HepG2 (cell line): ENCODE data around the gene GLB1L3. TPM values are rescaled to one million over a fixed set of nuclear protein-coding genes. Genes with fewer than 3 reads are reported as not detected.

Experiments used
- ATRX ChIP-seq: sonication (generic); formaldehyde crosslinking; IDR thresholded peaks from 2 replicates; pipeline ENCODE4 v1.4.0; 2020; ENCODE audit warnings: missing genetic modification reagents, borderline replicate concordance
- ETV6 ChIP-seq: sonication (generic); formaldehyde crosslinking; conservative IDR thresholded peaks from 2 replicates; pipeline ENCODE4 v1.4.0; 2020; ENCODE audit warnings: missing genetic modification reagents
- NR2F2 ChIP-seq: IDR thresholded peaks from 2 replicates; pipeline ENCODE4 v1.6.1; 2012; ENCODE audit warnings: low read depth, inconsistent platforms, borderline replicate concordance
- SMC3 ChIP-seq: IDR thresholded peaks from 2 replicates; pipeline ENCODE4 v1.6.1; 2011; ENCODE audit warnings: low read length, improper control_type of control experiment
- TEF ChIP-seq: sonication (generic); formaldehyde crosslinking; IDR thresholded peaks from 2 replicates; pipeline ENCODE4 v1.5.0; 2020; ENCODE audit warnings: missing genetic modification reagents
- THRA ChIP-seq: sonication (generic); formaldehyde crosslinking; IDR thresholded peaks from 2 replicates; pipeline ENCODE4 v1.4.0; 2020; ENCODE audit warnings: missing genetic modification reagents, borderline replicate concordance
- ZNF180 ChIP-seq: sonication (generic); formaldehyde crosslinking; IDR thresholded peaks from 2 replicates; pipeline ENCODE4 v1.4.0; 2020; ENCODE audit warnings: low read depth, missing genetic modification reagents, borderline replicate concordance
- ZNF274 ChIP-seq: sonication (generic); formaldehyde crosslinking; IDR thresholded peaks from 2 replicates; pipeline ENCODE4 v1.5.1; 2020; ENCODE audit warnings: mild to moderate bottlenecking, missing genetic modification reagents
- ZNF761 ChIP-seq: sonication (generic); formaldehyde crosslinking; conservative IDR thresholded peaks from 2 replicates; pipeline ENCODE4 v1.4.0; 2020; ENCODE audit warnings: mild to moderate bottlenecking, missing genetic modification reagents
- ZNF782 ChIP-seq: sonication (generic); formaldehyde crosslinking; IDR thresholded peaks from 2 replicates; pipeline ENCODE4 v1.4.0; 2020; ENCODE audit warnings: missing genetic modification reagents, mild to moderate bottlenecking, borderline replicate concordance
- polyA plus RNA-seq, 8 experiments: library from polyadenylated mRNA; depleted of rRNA in 3 of 8; stranded (reverse) in 7 of 8; unstranded in 1 of 8; fragments of >200 nt; fragmentation: Illumina TruSeq in 4 of 8; extraction: Trizol in 4 of 8; gene quantifications; 2 replicates each; pipeline versions ENCODE4 v1.2.1 to v1.2.3, GENCODE V29; 2011 to 2016; ENCODE audit warnings: low read depth in 4 of 8, missing spikeins in 1 of 8, mixed read lengths in 1 of 8; ENCODE audit not compliant: insufficient read depth in 1 of 8
- total RNA-seq, 5 experiments: library from RNA; depleted of rRNA; stranded (reverse); fragments of >200 nt; fragmentation: Illumina TruSeq; extraction: Trizol; gene quantifications; 2 replicates each; pipeline ENCODE4 v1.2.3, GENCODE V29; 2016; ENCODE audit warnings: low read depth in 1 of 5
- TF ChIP-seq, protein P1 (sequence below): sonication (generic); formaldehyde crosslinking; IDR thresholded peaks from 2 replicates; pipeline ENCODE4 v1.4.0; 2020; ENCODE audit warnings: missing genetic modification reagents, borderline replicate concordance
- TF ChIP-seq, protein P2 (sequence below): sonication (generic); formaldehyde crosslinking; IDR thresholded peaks from 2 replicates; pipeline ENCODE4 v1.4.0; 2020; ENCODE audit warnings: missing genetic modification reagents, borderline replicate concordance
- TF ChIP-seq, protein P3 (sequence below): IDR thresholded peaks from 2 replicates; pipeline ENCODE4 v1.6.1; 2012; ENCODE audit warnings: low read length, improper control_type of control experiment

GLB1L3 gene
- total and polyA plus RNA-seq, 2 of the 13 experiments (the other 11 are each of a cell fraction or from before 2014, with no cell fraction given): not detected

DNA sequence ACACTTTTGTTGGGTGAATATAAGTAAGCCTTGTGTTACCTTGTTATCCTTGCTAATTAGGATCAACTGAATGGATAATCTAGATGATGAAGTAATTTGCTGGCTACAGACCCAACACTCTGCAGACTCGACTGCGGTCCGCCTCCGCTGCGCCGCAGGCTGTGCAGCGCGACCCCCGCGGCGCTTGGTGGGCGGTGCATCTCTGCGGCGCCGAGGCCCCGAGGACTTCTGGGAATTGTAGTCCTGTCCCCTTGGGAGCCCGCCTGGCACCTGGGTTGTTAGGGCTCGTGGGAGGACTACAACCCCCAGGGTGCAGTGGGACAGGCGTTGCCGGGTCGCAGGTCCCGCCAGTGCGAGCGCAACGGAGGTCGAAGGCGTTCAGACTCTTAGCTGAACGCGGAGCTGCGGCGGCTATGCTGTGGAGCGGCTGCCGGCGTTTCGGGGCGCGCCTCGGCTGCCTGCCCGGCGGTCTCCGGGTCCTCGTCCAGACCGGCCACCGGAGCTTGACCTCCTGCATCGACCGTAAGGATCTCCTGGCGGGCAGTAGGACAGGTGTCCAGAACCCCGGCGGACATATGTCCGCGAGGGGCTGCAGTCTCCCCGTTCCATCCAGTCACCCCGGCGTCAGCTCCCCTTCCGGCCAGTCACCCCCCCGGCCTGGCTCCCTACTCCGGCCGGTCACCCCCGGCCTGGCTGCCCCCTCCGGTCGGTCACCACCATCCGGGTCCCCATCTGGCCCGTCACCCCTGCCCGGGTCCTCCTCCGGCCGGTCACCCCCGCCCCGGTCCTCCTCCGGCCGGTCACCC, 22.8 kb upstream of the GLB1L3 start, which contains the start of the genes ACAD8 and THYN1 (continued):
- TF ChIP-seq, protein P1, sequence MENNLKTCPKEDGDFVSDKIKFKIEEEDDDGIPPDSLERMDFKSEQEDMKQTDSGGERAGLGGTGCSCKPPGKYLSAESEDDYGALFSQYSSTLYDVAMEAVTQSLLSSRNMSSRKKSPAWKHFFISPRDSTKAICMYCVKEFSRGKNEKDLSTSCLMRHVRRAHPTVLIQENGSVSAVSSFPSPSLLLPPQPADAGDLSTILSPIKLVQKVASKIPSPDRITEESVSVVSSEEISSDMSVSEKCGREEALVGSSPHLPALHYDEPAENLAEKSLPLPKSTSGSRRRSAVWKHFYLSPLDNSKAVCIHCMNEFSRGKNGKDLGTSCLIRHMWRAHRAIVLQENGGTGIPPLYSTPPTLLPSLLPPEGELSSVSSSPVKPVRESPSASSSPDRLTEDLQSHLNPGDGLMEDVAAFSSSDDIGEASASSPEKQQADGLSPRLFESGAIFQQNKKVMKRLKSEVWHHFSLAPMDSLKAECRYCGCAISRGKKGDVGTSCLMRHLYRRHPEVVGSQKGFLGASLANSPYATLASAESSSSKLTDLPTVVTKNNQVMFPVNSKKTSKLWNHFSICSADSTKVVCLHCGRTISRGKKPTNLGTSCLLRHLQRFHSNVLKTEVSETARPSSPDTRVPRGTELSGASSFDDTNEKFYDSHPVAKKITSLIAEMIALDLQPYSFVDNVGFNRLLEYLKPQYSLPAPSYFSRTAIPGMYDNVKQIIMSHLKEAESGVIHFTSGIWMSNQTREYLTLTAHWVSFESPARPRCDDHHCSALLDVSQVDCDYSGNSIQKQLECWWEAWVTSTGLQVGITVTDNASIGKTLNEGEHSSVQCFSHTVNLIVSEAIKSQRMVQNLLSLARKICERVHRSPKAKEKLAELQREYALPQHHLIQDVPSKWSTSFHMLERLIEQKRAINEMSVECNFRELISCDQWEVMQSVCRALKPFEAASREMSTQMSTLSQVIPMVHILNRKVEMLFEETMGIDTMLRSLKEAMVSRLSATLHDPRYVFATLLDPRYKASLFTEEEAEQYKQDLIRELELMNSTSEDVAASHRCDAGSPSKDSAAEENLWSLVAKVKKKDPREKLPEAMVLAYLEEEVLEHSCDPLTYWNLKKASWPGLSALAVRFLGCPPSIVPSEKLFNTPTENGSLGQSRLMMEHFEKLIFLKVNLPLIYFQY: no peak
- TF ChIP-seq, protein P2, sequence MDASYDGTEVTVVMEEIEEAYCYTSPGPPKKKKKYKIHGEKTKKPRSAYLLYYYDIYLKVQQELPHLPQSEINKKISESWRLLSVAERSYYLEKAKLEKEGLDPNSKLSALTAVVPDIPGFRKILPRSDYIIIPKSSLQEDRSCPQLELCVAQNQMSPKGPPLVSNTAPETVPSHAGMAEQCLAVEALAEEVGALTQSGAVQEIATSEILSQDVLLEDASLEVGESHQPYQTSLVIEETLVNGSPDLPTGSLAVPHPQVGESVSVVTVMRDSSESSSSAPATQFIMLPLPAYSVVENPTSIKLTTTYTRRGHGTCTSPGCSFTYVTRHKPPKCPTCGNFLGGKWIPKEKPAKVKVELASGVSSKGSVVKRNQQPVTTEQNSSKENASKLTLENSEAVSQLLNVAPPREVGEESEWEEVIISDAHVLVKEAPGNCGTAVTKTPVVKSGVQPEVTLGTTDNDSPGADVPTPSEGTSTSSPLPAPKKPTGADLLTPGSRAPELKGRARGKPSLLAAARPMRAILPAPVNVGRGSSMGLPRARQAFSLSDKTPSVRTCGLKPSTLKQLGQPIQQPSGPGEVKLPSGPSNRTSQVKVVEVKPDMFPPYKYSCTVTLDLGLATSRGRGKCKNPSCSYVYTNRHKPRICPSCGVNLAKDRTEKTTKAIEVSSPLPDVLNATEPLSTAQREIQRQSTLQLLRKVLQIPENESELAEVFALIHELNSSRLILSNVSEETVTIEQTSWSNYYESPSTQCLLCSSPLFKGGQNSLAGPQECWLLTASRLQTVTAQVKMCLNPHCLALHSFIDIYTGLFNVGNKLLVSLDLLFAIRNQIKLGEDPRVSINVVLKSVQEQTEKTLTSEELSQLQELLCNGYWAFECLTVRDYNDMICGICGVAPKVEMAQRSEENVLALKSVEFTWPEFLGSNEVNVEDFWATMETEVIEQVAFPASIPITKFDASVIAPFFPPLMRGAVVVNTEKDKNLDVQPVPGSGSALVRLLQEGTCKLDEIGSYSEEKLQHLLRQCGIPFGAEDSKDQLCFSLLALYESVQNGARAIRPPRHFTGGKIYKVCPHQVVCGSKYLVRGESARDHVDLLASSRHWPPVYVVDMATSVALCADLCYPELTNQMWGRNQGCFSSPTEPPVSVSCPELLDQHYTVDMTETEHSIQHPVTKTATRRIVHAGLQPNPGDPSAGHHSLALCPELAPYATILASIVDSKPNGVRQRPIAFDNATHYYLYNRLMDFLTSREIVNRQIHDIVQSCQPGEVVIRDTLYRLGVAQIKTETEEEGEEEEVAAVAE: 0 out of 2 replicates have a peak, but pooled peaks have one; percentile 47
- TF ChIP-seq ZNF180 (CRISPR knock-in tag) (no peak), ZNF782 (CRISPR knock-in tag) (no peak; the same call in 1 of the 2 replicates), ATRX (CRISPR knock-in tag) (no peak), ZNF761 (CRISPR knock-in tag) (no peak), SMC3 (no peak), ZNF274 (peak; percentile 69; the same call in 1 of the 2 replicates), TEF (CRISPR knock-in tag) (no peak), NR2F2 (no peak; the same call in 1 of the 2 replicates), ETV6 (CRISPR knock-in tag) (0 out of 2 replicates have a peak, but pooled peaks have one; percentile 55), THRA (CRISPR knock-in tag) (0 out of 2 replicates have a peak, but pooled peaks have one; percentile 11)
- TF ChIP-seq, protein P3, sequence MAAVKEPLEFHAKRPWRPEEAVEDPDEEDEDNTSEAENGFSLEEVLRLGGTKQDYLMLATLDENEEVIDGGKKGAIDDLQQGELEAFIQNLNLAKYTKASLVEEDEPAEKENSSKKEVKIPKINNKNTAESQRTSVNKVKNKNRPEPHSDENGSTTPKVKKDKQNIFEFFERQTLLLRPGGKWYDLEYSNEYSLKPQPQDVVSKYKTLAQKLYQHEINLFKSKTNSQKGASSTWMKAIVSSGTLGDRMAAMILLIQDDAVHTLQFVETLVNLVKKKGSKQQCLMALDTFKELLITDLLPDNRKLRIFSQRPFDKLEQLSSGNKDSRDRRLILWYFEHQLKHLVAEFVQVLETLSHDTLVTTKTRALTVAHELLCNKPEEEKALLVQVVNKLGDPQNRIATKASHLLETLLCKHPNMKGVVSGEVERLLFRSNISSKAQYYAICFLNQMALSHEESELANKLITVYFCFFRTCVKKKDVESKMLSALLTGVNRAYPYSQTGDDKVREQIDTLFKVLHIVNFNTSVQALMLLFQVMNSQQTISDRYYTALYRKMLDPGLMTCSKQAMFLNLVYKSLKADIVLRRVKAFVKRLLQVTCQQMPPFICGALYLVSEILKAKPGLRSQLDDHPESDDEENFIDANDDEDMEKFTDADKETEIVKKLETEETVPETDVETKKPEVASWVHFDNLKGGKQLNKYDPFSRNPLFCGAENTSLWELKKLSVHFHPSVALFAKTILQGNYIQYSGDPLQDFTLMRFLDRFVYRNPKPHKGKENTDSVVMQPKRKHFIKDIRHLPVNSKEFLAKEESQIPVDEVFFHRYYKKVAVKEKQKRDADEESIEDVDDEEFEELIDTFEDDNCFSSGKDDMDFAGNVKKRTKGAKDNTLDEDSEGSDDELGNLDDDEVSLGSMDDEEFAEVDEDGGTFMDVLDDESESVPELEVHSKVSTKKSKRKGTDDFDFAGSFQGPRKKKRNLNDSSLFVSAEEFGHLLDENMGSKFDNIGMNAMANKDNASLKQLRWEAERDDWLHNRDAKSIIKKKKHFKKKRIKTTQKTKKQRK: no peak
